GM12872 (cell line): ENCODE measurements around the gene HBG2.

Experiments
- TF ChIP-seq, protein P1 (sequence below): IDR thresholded peaks from 3 replicates; pipeline ENCODE4 v1.5.1; 2011; ENCODE audit warnings: low read depth, mild to moderate bottlenecking, low read length, moderate library complexity; ENCODE audit not compliant: insufficient read depth

HBG2 gene

DNA sequence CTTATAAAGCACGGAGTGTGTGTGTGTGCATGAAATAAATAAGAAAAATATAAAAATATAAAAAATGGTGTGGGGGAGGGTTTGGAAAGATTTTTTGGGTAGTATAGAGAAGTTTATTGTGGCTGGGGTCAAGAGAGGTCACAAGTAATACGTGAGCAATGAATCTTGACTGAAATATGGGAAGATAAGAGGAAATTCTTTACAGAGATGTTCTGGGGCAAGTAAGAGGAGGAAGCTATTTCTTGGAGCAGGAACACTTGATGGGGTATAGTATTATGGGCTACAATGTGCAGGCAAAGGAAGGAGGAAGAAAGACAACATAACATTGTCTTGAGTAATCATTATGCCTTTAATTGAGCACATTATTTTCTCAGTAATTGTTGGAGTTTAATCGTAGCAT, 22.4 kb downstream of the HBG2 start:
- TF ChIP-seq, protein P1, sequence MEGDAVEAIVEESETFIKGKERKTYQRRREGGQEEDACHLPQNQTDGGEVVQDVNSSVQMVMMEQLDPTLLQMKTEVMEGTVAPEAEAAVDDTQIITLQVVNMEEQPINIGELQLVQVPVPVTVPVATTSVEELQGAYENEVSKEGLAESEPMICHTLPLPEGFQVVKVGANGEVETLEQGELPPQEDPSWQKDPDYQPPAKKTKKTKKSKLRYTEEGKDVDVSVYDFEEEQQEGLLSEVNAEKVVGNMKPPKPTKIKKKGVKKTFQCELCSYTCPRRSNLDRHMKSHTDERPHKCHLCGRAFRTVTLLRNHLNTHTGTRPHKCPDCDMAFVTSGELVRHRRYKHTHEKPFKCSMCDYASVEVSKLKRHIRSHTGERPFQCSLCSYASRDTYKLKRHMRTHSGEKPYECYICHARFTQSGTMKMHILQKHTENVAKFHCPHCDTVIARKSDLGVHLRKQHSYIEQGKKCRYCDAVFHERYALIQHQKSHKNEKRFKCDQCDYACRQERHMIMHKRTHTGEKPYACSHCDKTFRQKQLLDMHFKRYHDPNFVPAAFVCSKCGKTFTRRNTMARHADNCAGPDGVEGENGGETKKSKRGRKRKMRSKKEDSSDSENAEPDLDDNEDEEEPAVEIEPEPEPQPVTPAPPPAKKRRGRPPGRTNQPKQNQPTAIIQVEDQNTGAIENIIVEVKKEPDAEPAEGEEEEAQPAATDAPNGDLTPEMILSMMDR = no peak

DNA sequence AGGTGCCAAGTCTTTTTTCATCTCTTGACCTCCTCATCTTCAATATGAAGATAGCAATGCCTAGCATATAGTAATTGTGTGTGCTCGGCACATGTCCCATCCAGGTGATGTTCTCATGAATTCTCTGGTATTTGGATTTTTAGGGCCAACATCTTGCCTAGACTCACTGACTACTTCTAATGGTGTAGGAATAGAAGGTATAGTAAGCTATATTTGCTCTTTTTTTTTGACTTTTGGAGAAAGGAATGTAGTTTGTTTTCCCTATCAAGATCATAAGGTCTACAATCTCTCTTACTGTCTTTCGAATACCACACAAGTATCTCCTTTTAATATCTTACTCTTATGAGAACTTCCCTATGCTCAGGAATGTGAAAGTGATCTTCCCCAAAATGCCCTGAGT, 23.5 kb downstream of the HBG2 start:
- TF ChIP-seq, protein P1 = no peak

DNA sequence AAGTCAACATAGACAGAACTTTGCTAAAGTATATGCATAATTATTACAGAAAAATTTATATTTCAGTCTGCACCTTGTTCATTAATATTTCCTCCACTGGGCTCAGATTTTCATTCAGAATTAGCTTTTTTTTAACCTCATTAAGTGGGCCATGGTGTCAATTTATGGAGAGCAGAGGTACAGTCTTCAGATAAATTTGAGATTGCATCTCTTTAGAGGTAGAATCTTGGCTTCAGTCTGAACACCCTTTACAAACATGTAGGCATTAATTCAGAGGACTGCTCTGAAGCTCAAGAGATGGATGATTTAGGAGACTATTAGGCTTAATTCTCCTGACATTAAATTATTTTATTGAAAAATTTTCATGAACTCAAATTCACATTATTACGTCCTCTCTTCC, 24.3 kb downstream of the HBG2 start:
- TF ChIP-seq, protein P1 = no peak

DNA sequence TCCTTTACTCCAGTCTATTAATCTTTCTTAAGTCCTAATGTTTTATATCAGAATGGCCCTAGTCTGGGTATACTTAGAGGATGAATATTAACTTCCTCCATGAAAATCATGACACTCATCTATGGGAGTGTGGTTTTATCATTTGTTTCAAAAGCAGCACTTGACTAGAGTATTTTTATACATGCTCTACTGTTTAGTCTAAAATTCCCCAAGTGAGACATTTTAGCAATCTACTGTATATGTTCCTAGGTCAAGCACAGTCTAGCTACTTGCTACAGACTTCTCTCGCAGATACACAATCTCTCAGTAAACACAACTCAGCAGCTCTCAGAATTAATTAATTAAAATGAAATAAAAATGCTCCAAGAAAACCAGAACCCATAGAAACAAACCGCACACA, 24.8 kb downstream of the HBG2 start:
- TF ChIP-seq, protein P1 = no peak

DNA sequence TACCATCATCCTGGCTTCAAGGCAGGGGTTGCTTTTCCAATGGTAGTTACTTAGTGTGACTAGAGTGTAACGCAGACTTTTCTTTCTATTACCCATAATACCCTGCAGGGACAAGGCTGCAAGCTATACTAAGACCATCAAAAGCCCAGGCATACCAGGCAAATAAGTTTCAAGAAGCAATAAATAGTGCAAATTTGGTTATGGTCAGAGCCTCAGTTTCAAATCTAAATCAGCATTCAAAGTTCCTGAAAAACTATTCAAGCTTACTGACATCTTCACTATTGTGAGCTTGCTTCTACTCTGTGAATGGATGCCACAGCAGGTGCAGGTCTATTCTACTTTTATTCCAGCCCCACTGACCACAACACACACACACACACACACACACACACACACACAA, 25.2 kb downstream of the HBG2 start:
- TF ChIP-seq, protein P1 = no peak

DNA sequence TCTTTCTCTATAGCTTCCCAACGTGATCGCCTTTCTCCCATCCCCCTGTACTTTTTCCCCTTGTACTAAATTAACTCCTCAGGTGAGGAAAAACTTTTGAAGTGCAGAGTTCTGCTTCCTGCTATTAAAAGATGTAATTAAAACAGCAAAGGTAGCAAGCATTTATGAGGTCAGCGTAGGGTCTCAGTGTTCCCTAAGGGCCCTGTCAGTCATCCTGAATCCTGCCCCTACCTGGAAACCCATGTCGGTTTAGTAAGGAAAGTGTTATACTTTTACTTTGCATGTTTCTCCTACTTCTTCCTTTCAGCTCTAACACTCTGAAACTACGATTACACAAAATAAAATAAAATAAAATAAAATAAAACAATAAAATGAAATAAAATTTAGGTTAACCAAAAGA, 26.5 kb downstream of the HBG2 start:
- TF ChIP-seq, protein P1 = no peak

DNA sequence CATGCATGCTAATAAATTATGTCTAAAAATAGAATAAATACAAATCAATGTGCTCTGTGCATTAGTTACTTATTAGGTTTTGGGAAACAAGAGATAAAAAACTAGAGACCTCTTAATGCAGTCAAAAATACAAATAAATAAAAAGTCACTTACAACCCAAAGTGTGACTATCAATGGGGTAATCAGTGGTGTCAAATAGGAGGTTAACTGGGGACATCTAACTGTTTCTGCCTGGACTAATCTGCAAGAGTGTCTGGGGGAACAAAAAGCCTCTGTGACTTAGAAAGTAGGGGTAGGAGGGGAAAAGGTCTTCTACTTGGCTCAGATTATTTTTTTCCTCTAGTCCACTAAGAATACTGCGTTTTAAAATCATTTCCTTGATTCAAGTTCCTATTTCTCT, 26.9 kb downstream of the HBG2 start:
- TF ChIP-seq, protein P1 = no peak
